K562 (cell line): ENCODE measurements around the gene KRT26. TPM values are rescaled to one million over a fixed set of nuclear protein-coding genes. Genes with fewer than 3 reads are reported as not detected.

Experiments
- ARID2 ChIP-seq: fragments of 450-650 bp; IDR thresholded peaks from 2 replicates; pipeline ENCODE4 v1.6.1; 2017; ENCODE audit warnings: antibody characterized with exemption, mild to moderate bottlenecking
- ATF7 ChIP-seq: fragments of 450-650 bp; IDR thresholded peaks from 2 replicates; pipeline ENCODE4 v1.7.1; 2014; ENCODE audit warnings: mild to moderate bottlenecking, moderate library complexity
- C11orf30 ChIP-seq: fragments of 450-650 bp; IDR thresholded peaks from 2 replicates; pipeline ENCODE4 v1.6.1; 2016; ENCODE audit warnings: low read depth, mild to moderate bottlenecking
- CC2D1A ChIP-seq: fragments of 450-650 bp; IDR thresholded peaks from 2 replicates; pipeline ENCODE4 v1.6.1; 2017; ENCODE audit warnings: mild to moderate bottlenecking
- CEBPZ ChIP-seq: fragments of 150-350 bp; IDR thresholded peaks from 2 replicates; pipeline ENCODE4 v1.6.1; 2014; ENCODE audit warnings: low read depth, mild to moderate bottlenecking, low read length, borderline replicate concordance
- FOSL1 ChIP-seq: fragments of 200-800 bp; sonication (Bioruptor generic); conservative IDR thresholded peaks from 2 replicates; pipeline ENCODE4 v1.6.1; 2016; ENCODE audit warnings: missing genetic modification characterization, missing compliant biosample characterization
- FOXA3 ChIP-seq, 2 experiments: fragments of 450-650 bp in 1 of 2; sonication (generic) in 1 of 2; formaldehyde crosslinking; IDR thresholded peaks in 1 of 2; conservative IDR thresholded peaks in 1 of 2; 2 replicates each; pipeline versions ENCODE4 v1.4.0 to v1.8.0; 2020 to 2022; ENCODE audit warnings: mild to moderate bottlenecking in 2 of 2, missing genetic modification reagents in 1 of 2
- KAT8 ChIP-seq: fragments of 450-650 bp; IDR thresholded peaks from 2 replicates; pipeline ENCODE4 v1.6.1; 2016; ENCODE audit warnings: low read depth, mild to moderate bottlenecking
- MYNN ChIP-seq, 2 experiments: sonication (generic); formaldehyde crosslinking in 1 of 2; IDR thresholded peaks; 2 replicates each; pipeline versions ENCODE4 v1.5.0 to v1.6.1; 2016 to 2020; ENCODE audit warnings: antibody characterized with exemption in 1 of 2, missing genetic modification reagents in 1 of 2
- SPI1 ChIP-seq: IDR thresholded peaks from 2 replicates; pipeline ENCODE4 v1.6.1; 2011; ENCODE audit warnings: low read depth, low read length, control low read depth, borderline replicate concordance
- polyA plus RNA-seq, 8 experiments: library from polyadenylated mRNA; depleted of rRNA in 4 of 8; stranded (reverse) in 5 of 8; unstranded in 3 of 8; fragments of >200 nt; fragmentation: Nextera tagmentation in 2 of 8; fragmentation: Illumina TruSeq in 1 of 8; extraction: Ambion mirVana in 2 of 8; extraction: Trizol in 1 of 8; gene quantifications; 2 replicates each; pipeline versions ENCODE4 v1.2.1 to v1.2.3, GENCODE V29; 2011 to 2014; ENCODE audit warnings: inconsistent platforms in 1 of 8, missing spikeins in 1 of 8
- total RNA-seq, 7 experiments: library from RNA; depleted of rRNA in 6 of 7; stranded (reverse); fragments of >200 nt in 6 of 7; fragmentation: Illumina TruSeq in 2 of 7; extraction: Trizol in 2 of 7; gene quantifications; 2 replicates each; pipeline versions ENCODE4 v1.2.1 to v1.2.3, GENCODE V29; 2011 to 2021; ENCODE audit warnings: low replicate concordance in 1 of 7

The KRT26 gene
- total and polyA plus RNA-seq, 9 of the 15 experiments (the other 6 are each of a cell fraction or from before 2014, with no cell fraction given): not detected

DNA sequence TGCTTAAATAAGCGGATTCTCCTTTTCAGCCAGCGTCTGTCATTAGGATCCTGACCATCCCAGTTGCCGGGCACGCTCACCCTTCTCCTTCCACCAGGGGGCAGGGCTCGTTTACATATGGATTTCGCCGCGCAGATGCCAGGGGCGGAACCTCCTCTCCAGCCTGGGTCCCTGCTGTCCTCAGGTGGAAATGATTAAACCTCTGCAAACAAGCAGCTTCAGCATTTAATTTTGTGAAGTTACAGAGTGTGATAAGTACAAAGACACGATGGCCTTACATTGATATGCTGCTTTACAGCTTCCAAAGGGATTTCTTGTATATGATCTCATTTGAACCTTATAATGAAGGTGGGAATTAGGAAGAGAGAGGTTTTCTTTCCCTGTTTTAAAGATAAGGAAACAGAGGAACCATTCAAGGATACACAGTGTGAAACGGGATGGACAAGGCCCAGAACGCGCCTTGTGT, 31.6 kb upstream of the KRT26 start (continued):
- TF ChIP-seq ATF7 (no peak), KAT8 (no peak), FOXA3 (CRISPR knock-in tag; conservative IDR thresholded peaks at IDR 0.05 in 1 of 2, IDR thresholded peaks at IDR 0.05 in 1 of 2) (no peak), CC2D1A (peak; percentile 55; the same call in 1 of the 2 replicates), FOSL1 (0 out of 2 replicates have a peak, but pooled peaks have one; percentile 23), SPI1 (0 out of 2 replicates have a peak, but pooled peaks have one; percentile 13), MYNN (IDR thresholded peaks at IDR 0.05) (0 out of 2 replicates have a peak, but pooled peaks have one; percentile 39), MYNN (CRISPR knock-in tag; IDR thresholded peaks at IDR 0.05) (no peak), CEBPZ (no peak), C11orf30 (0 out of 2 replicates have a peak, but pooled peaks have one; percentile 23), ARID2 (peak; percentile 83)
